ENCODE results near the gene TBPL2.

DNA sequence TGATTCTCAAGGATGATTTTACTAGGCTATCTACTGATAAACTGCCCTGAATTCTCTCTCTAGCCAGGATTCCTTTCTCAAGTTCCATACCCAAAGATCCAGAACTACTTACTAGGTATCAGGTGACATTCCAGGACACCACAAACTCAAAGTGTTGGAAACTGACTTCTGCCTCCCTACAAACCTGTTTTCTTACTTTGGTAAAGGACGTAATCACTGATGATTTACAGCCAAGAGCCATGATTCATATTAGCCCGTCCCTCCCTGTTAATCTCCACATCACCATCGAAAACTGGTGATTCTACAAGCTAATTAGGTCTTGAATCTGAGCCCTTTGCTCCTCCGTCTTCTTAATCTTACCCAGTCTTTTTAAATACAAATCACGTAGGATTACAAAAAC is 27.7 kb downstream of the TBPL2 start:
- TF ChIP-seq ZNF776 (CRISPR knock-in tag; IDR thresholded peaks at IDR 0.05), result no peak
- TF ChIP-seq ZNF530 (CRISPR knock-in tag; IDR thresholded peaks at IDR 0.05; ENCODE audit: low read depth), result no peak
- TF ChIP-seq REPIN1 (CRISPR knock-in tag; IDR thresholded peaks at IDR 0.05; ENCODE audit: borderline replicate concordance, low read depth), result no peak
- no peak for TF ChIP-seq POLR2A (IDR thresholded peaks at IDR 0.05; ENCODE audit: insufficient read depth in 1 of 2, low read depth in 2 of 2, low read length in 2 of 2)
- no peak for TF ChIP-seq DNMT1 (CRISPR knock-in tag; IDR thresholded peaks at IDR 0.05)
- no peak for TF ChIP-seq IRF2 (CRISPR knock-in tag; IDR thresholded peaks at IDR 0.05)
- TF ChIP-seq, protein P1, sequence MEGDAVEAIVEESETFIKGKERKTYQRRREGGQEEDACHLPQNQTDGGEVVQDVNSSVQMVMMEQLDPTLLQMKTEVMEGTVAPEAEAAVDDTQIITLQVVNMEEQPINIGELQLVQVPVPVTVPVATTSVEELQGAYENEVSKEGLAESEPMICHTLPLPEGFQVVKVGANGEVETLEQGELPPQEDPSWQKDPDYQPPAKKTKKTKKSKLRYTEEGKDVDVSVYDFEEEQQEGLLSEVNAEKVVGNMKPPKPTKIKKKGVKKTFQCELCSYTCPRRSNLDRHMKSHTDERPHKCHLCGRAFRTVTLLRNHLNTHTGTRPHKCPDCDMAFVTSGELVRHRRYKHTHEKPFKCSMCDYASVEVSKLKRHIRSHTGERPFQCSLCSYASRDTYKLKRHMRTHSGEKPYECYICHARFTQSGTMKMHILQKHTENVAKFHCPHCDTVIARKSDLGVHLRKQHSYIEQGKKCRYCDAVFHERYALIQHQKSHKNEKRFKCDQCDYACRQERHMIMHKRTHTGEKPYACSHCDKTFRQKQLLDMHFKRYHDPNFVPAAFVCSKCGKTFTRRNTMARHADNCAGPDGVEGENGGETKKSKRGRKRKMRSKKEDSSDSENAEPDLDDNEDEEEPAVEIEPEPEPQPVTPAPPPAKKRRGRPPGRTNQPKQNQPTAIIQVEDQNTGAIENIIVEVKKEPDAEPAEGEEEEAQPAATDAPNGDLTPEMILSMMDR (CRISPR knock-in tag; IDR thresholded peaks at IDR 0.05), result no peak
- TF ChIP-seq U2AF2 (IDR thresholded peaks at IDR 0.05; ENCODE audit: low read depth, low read length), result no peak
- no peak for TF ChIP-seq ATF7 (IDR thresholded peaks at IDR 0.05)
- TF ChIP-seq ATF7 (CRISPR knock-in tag; IDR thresholded peaks at IDR 0.05), result no peak
- TF ChIP-seq FOSL2 (CRISPR knock-in tag; IDR thresholded peaks at IDR 0.05), result no peak
- no peak for TF ChIP-seq GPN1 (CRISPR knock-in tag; IDR thresholded peaks at IDR 0.05; ENCODE audit: borderline replicate concordance)
- TF ChIP-seq SUZ12 (IDR thresholded peaks at IDR 0.05; ENCODE audit: low read depth, low read length), result no peak
- TF ChIP-seq, protein P2, sequence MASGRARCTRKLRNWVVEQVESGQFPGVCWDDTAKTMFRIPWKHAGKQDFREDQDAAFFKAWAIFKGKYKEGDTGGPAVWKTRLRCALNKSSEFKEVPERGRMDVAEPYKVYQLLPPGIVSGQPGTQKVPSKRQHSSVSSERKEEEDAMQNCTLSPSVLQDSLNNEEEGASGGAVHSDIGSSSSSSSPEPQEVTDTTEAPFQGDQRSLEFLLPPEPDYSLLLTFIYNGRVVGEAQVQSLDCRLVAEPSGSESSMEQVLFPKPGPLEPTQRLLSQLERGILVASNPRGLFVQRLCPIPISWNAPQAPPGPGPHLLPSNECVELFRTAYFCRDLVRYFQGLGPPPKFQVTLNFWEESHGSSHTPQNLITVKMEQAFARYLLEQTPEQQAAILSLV (CRISPR knock-in tag; IDR thresholded peaks at IDR 0.05; ENCODE audit: borderline replicate concordance), result no peak
- no peak for TF ChIP-seq ZBTB38 (CRISPR knock-in tag; IDR thresholded peaks at IDR 0.05)

Measured in HepG2 (cell line).